Lower leg skin (tissue), 4 donors: ENCODE data around the gene TPSD1. TPM values are rescaled to one million over a fixed set of nuclear protein-coding genes. Genes with fewer than 3 reads are reported as not detected.
A peak's percentile ranks its signal among the peaks of the same experiment; 100 is the strongest.

Source experiments
- DNase-seq, 2 donors: peaks; one replicate each; pipeline ENCODE4 v3.0.0-alpha.2; 2019; ENCODE audit warnings: low spot score in 2 of 2
- H3K4me3 ChIP-seq: fragments of 200-600 bp; sonication (generic); 2 replicates; pipeline ENCODE4 v1.5.1; 2017; ENCODE audit warnings: mild to moderate bottlenecking, low read depth; ENCODE audit not compliant: poor library complexity, severe bottlenecking
- CTCF ChIP-seq, 3 donors: fragments of 450-650 bp; IDR thresholded peaks; one replicate each; pipeline ENCODE4 v1.5.1; 2016; ENCODE audit warnings: antibody characterized with exemption in 3 of 3, mild to moderate bottlenecking in 3 of 3, moderate library complexity in 2 of 3
- POLR2A ChIP-seq, 2 donors: fragments of 450-650 bp; IDR thresholded peaks; one replicate each; pipeline ENCODE4 v1.6.1; 2016 to 2017; ENCODE audit warnings: antibody characterized with exemption in 2 of 2, mild to moderate bottlenecking in 1 of 2, moderate library complexity in 1 of 2
- WGBS, 2 donors: methylation state at CpG; one replicate each; pipeline ENCODE4 v1.1.5; 2018; 5-methylcytosine and 5-hydroxymethylcytosine counted together
- intact Hi-C: fragments of 100-400 bp; cut with DNase I; formaldehyde crosslinking; loops from one replicate; pipeline ENCODE4 v1.15.0; 2023; ENCODE audit warnings: low total_unique reads
- total RNA-seq, 4 donors: library from RNA; depleted of rRNA; stranded (reverse); fragments of >200 nt; gene quantifications; one replicate each; pipeline ENCODE4 v1.1.0, GENCODE V29; 2016

TPSD1 gene
- total RNA-seq, 4 donors from 2014 or later, result 0.93 to 7.1 (median 2.4) TPM

- intact Hi-C loops, result no loop called here
- WGBS, 2 donors, result 9 to 13% methylated on average over 23 to 24 of the region's 42 CpGs
- TF ChIP-seq CTCF (IDR thresholded peaks at IDR 0.05) (no peak), POLR2A (IDR thresholded peaks at IDR 0.05) (no peak)
- peak; percentile 34 to 91 for DNase-seq
- H3K4me3 ChIP-seq, result no peak overlapping the region
Observed at GRCh38 chr16:1300664-1301476, 45.0 kb downstream of the TPSD1 start.

- no peak overlapping the region for H3K4me3 ChIP-seq
- intact Hi-C loops, result no loop called here
- 74 to 81% methylated on average over 12 of the region's 12 CpGs for WGBS, 2 donors
- DNase-seq, result peak in 1 of 2 donors; percentile 82
- TF ChIP-seq POLR2A (IDR thresholded peaks at IDR 0.05) (no peak), CTCF (IDR thresholded peaks at IDR 0.05) (no peak)
Observed at GRCh38 chr16:1301562-1301961, 45.7 kb downstream of the TPSD1 start.

GRCh38 chr16:1305823-1306222 is 50.0 kb downstream of the TPSD1 start:
- WGBS, 2 donors, result 70 to 79% methylated on average over 12 of the region's 12 CpGs
- TF ChIP-seq CTCF (IDR thresholded peaks at IDR 0.05) (no peak), POLR2A (IDR thresholded peaks at IDR 0.05) (no peak)
- intact Hi-C loops, result no loop called here
- H3K4me3 ChIP-seq, result no peak overlapping the region
- no peak for DNase-seq

GRCh38 chr16:1306334-1306733 is 50.5 kb downstream of the TPSD1 start:
- no peak overlapping the region for H3K4me3 ChIP-seq
- WGBS, 2 donors, result 63 to 65% methylated on average over 4 of the region's 4 CpGs
- no peak for TF ChIP-seq CTCF (IDR thresholded peaks at IDR 0.05)
- TF ChIP-seq POLR2A (IDR thresholded peaks at IDR 0.05), result no peak
- no peak for DNase-seq
- intact Hi-C loops, result no loop called here

GRCh38 chr16:1308036-1308976 is 52.4 kb downstream of the TPSD1 start:
- no peak for TF ChIP-seq CTCF (IDR thresholded peaks at IDR 0.05)
- no peak for TF ChIP-seq POLR2A (IDR thresholded peaks at IDR 0.05)
- peak overlapping the region; percentile 19 for H3K4me3 ChIP-seq
- DNase-seq, result no peak
- WGBS, 2 donors, result 8 to 11% methylated on average over 16 to 25 of the region's 43 CpGs
- intact Hi-C loops, result no loop called here

Other genes starting within 250 kb of the TPSD1 start
- gene SSTR5, start 183.3 kb upstream of the TPSD1 start, total RNA-seq, result under 1 TPM in 1 of 4 donors, not detected in 3; 0.36 TPM
- not detected for gene C1QTNF8, start 159.8 kb upstream of the TPSD1 start, total RNA-seq
- gene CACNA1H, start 103.0 kb upstream of the TPSD1 start, total RNA-seq, result 100 to 1,000 TPM in 2 of 4 donors, 10 to 100 TPM in 2; 29.3 to 151 (median 72.1) TPM
- gene TPSG1, start 30.8 kb upstream of the TPSD1 start, total RNA-seq, result 1 to 10 TPM in 2 of 4 donors, under 1 TPM in 1, not detected in 1; 0.32 to 1.5 (median 1.1) TPM
- 100 to 1,000 TPM in 1 of 4 donors, 10 to 100 TPM in 3; 10.5 to 158 (median 40.1) TPM for gene TPSB2, start 25.9 kb upstream of the TPSD1 start, total RNA-seq
- gene TPSAB1, start 15.4 kb upstream of the TPSD1 start, total RNA-seq, result 10 to 100 TPM; 16.4 to 93.5 (median 29.8) TPM
- gene UBE2I, start 53.6 kb downstream of the TPSD1 start, total RNA-seq, result 100 to 1,000 TPM in 1 of 4 donors, 10 to 100 TPM in 3; 42.1 to 138 (median 47.4) TPM
- 1 to 10 TPM; 1.5 to 5.4 (median 2.4) TPM for gene BAIAP3, start 77.6 kb downstream of the TPSD1 start, total RNA-seq
- gene TSR3, start 95.8 kb downstream of the TPSD1 start, total RNA-seq, result 100 to 1,000 TPM in 1 of 4 donors, 10 to 100 TPM in 3; 76.8 to 106 (median 90.5) TPM
- gene GNPTG, start 95.9 kb downstream of the TPSD1 start, total RNA-seq, result 10 to 100 TPM; 46.5 to 65.7 (median 60.0) TPM
- 10 to 100 TPM; 25.7 to 63.4 (median 36.6) TPM for gene UNKL, start 158.6 kb downstream of the TPSD1 start, total RNA-seq
- gene UQCC4, start 164.7 kb downstream of the TPSD1 start, total RNA-seq, result 10 to 100 TPM; 17.5 to 28.9 (median 21.7) TPM
- not detected for gene PERCC1, start 175.0 kb downstream of the TPSD1 start, total RNA-seq
- under 1 TPM in 3 of 4 donors, not detected in 1; 0.49 to 0.61 (median 0.52) TPM for gene CCDC154, start 188.5 kb downstream of the TPSD1 start, total RNA-seq
- 100 to 1,000 TPM in 1 of 4 donors, 10 to 100 TPM in 3; 46.3 to 140 (median 72.4) TPM for gene CLCN7, start 219.0 kb downstream of the TPSD1 start, total RNA-seq
- not detected for gene PTX4, start 232.9 kb downstream of the TPSD1 start, total RNA-seq
- gene TELO2, start 237.3 kb downstream of the TPSD1 start, total RNA-seq, result 10 to 100 TPM; 23.1 to 40.0 (median 34.1) TPM